GM12875 (cell line): Measurements from ENCODE around the gene ACYP1.
A peak's percentile ranks its signal among the peaks of the same experiment; 100 is the strongest.

Experiments
- H3K4me3 ChIP-seq: one replicate; pipeline ENCODE4 v1.5.1; 2011; ENCODE audit warnings: low read depth, low read length, control low read depth
- TF ChIP-seq, protein P1 (sequence below): IDR thresholded peaks from 2 replicates; pipeline ENCODE4 v1.5.1; 2011; ENCODE audit warnings: low read depth, mild to moderate bottlenecking, control low read depth, inconsistent platforms, low read length, moderate library complexity, borderline replicate concordance; ENCODE audit not compliant: insufficient read depth

Gene ACYP1

DNA sequence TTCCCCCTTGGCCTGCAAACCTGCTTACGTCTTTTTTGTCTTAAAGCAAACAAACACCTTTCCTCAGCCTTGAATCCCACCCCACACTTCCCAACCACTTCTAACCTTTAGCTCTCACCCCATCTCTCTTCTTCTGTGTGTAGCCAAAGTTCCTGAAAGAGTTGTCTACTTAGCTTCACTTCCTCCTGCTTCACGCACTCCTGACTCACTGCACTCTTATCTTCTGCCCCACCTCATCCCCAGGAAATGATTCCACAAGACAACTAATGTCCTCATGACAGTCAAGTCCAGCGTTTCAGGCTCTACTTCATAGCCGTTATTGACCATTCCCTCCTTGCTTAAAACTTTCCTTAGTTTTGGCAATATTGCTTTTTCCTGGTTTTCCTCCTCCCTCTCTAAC, 38.7 kb downstream of the ACYP1 start:
- no peak overlapping the region for H3K4me3 ChIP-seq
- TF ChIP-seq, protein P1, sequence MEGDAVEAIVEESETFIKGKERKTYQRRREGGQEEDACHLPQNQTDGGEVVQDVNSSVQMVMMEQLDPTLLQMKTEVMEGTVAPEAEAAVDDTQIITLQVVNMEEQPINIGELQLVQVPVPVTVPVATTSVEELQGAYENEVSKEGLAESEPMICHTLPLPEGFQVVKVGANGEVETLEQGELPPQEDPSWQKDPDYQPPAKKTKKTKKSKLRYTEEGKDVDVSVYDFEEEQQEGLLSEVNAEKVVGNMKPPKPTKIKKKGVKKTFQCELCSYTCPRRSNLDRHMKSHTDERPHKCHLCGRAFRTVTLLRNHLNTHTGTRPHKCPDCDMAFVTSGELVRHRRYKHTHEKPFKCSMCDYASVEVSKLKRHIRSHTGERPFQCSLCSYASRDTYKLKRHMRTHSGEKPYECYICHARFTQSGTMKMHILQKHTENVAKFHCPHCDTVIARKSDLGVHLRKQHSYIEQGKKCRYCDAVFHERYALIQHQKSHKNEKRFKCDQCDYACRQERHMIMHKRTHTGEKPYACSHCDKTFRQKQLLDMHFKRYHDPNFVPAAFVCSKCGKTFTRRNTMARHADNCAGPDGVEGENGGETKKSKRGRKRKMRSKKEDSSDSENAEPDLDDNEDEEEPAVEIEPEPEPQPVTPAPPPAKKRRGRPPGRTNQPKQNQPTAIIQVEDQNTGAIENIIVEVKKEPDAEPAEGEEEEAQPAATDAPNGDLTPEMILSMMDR = no peak

DNA sequence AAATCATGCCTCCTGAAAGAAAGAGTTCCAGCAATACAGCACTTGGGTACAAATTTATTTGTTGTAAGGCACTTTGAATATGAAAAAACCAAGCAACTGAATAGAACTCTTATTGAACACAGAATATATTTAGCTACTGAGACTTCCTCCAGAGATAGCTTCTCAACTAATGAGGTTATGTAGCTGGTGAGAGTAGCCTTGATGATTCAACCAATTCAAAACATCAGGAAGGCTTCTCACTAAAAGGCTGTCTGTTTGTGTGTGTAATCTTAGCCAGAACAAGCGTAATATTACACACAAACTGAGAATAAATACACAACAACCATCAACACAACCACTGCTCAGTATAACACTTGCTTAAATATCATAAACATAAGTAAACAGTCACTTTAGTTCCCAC, 40.7 kb downstream of the ACYP1 start:
- TF ChIP-seq, protein P1 = no peak
- H3K4me3 ChIP-seq = no peak overlapping the region

DNA sequence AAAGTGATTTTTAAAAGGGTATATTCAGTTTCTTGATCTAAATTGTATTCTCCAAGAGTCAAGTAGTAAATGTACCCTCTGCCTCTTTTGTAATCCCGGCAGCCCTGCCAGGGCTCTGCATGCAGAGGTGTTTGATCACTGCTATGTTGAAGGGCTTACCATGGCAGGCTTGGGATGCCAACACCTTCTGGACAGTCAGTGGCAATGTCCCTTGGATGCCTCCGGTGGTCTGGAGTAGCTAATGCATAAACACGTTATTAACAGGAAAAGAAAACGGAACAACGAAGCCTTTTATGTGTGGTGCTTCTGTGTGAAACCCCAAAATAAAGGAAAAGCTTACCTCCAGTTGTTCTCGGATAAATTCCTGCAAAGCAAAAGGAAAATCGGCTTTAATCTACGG, 41.2 kb downstream of the ACYP1 start:
- H3K4me3 ChIP-seq = no peak overlapping the region
- TF ChIP-seq, protein P1 = peak; percentile 46; the same call in 1 of the 2 replicates

DNA sequence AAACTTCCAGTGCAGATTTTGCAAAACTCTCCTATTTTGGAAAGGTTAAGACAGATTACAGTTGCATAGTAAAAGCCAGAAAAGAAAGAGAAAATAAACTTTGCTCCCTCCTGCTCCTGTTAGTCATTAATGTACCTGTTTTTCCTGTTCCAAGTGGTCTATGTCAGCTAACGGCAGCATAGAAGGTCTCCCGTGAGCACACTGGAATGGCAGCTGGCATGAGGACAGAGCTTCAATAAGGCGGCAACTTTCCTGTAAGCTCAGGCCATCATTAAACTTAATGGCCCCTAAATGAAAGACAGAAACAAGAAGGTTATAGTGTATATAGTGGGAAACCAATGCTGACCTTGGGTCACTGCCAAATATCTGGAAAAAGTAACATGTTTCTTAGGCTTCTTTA, 45.1 kb downstream of the ACYP1 start:
- H3K4me3 ChIP-seq = no peak overlapping the region
- TF ChIP-seq, protein P1 = no peak

DNA sequence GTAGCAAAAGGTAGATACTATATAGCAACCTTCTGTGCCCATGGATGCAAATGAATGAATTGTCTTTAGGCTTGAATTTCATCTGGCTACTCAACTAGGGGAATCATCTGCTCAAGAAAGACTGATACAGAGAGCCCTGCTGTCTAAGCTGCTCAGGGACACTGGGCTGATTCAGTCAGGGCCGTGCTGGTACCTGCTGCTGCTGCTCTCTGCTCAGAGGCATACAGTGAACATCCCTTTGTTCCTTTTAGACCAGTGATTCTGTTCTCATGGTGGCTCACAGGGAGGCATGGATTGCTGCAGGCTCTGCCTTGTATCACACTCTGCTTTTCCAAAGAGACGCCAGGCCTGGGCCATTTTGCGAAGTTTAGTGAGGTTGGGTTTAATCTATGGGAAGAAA, 47.0 kb downstream of the ACYP1 start:
- TF ChIP-seq, protein P1 = no peak
- H3K4me3 ChIP-seq = no peak overlapping the region

DNA sequence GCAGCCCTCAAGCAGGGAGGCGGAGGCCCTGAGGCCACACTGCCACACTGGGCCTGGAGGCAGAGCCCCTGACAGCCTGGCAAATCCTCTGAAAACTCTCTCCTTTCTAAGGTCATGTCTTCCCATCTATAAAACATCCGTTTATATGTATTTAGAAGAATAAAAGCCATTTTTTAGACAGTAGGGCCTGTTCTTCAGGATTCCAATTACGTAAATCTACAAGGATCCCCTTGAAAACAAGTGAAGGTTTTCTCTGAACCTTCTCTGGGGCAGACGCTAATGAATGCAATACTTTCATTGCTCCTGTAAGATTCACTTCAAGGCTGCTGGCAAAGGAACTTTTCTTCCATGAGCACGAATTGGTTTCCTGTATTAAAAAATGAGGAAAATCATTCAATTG, 48.3 kb downstream of the ACYP1 start:
- no peak overlapping the region for H3K4me3 ChIP-seq

DNA sequence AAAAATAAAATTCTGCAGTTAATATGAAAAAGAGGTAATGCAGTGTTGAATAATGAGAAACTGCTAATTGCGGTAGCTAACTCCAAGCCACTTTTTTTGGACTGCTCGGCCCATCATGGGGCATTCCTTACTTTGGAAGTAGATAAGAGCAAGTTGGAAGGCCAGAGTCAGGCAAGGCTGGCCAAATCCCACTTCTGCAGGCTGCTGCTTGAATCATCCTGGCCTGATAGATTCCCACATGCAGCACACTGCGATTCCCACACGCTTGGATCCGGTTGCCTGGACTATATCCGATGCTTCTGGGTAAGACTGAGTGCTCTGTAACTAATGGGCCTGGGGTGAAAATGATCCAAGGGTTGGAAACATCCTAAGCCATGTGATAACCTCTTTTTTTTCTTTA, 50.5 kb downstream of the ACYP1 start:
- TF ChIP-seq, protein P1 = no peak
- H3K4me3 ChIP-seq = no peak overlapping the region

More for the DNA sequence above, 48.3 kb downstream of the ACYP1 start:
- TF ChIP-seq, protein P1 = no peak
